Esophagus squamous epithelium (tissue), 4 donors: ENCODE results near the gene KCND2.

Experiments used
- CTCF ChIP-seq, 6 experiments: fragments of 450-650 bp in 4 of 6; fragments of 200-600 bp in 2 of 6; sonication (generic) in 2 of 6; IDR thresholded peaks; one replicate each; pipeline ENCODE4 v1.5.1; 2016 to 2019; ENCODE audit warnings: antibody characterized with exemption in 6 of 6, mild to moderate bottlenecking in 4 of 6, moderate library complexity in 4 of 6
- POLR2A ChIP-seq, 4 donors: fragments of 450-650 bp; IDR thresholded peaks; one replicate each; pipeline ENCODE4 v1.6.1; 2017; ENCODE audit warnings: antibody characterized with exemption in 4 of 4, mild to moderate bottlenecking in 4 of 4, moderate library complexity in 3 of 4

GRCh38 chr7:120402801-120403200 lies 129.8 kb downstream of the KCND2 start:
- TF ChIP-seq CTCF (IDR thresholded peaks at IDR 0.05): no peak
- no peak for TF ChIP-seq POLR2A (IDR thresholded peaks at IDR 0.05)
